WTC11 (cell line): ENCODE data around the gene LAGE3. TPM values are rescaled to one million over a fixed set of nuclear protein-coding genes. Genes with fewer than 3 reads are reported as not detected.

Experiments
- ATAC-seq: fragments of 200-7000 bp; cut with Tn5 transposase; 2 replicates; pipeline ENCODE4 v1.10.0; 2021; ENCODE audit warnings: mild to moderate bottlenecking, moderate library complexity
- CTCF ChIA-PET: fragments of 300-600 bp; sonication (Branson Sonifier 250); formaldehyde crosslinking; loops from one replicate; lab custom pipeline; 2021; ENCODE audit warnings: antibody characterized with exemption; lab: Charles Lee
- POLR2A ChIA-PET: fragments of 350-600 bp; sonication (Branson Sonifier 250); formaldehyde crosslinking; loops from one replicate; lab custom pipeline; 2021; ENCODE audit warnings: antibody characterized with exemption; lab: Charles Lee
- DNase-seq: peaks from one replicate; pipeline ENCODE4 v3.0.0; 2021; ENCODE audit warnings: low spot score
- H3K27ac Mint-ChIP-seq: 2 replicates; pipeline ENCODE4 v1.8.0; 2021; ENCODE audit warnings: mixed read lengths
- H3K27me3 Mint-ChIP-seq: 2 replicates; pipeline ENCODE4 v1.8.0; 2021; ENCODE audit warnings: low read depth, mild to moderate bottlenecking, moderate library complexity, mixed read lengths
- H3K36me3 Mint-ChIP-seq: 2 replicates; pipeline ENCODE4 v1.8.0; 2021; ENCODE audit warnings: mixed read lengths
- H3K4me1 Mint-ChIP-seq: 2 replicates; pipeline ENCODE4 v1.8.0; 2022; ENCODE audit warnings: mixed read lengths
- H3K4me3 Mint-ChIP-seq: 2 replicates; pipeline ENCODE4 v1.8.0; 2021; ENCODE audit warnings: mild to moderate bottlenecking, moderate library complexity, mixed read lengths
- H3K9me3 Mint-ChIP-seq: 2 replicates; pipeline ENCODE4 v1.8.0; 2021; ENCODE audit warnings: mixed read lengths
- ATF1 ChIP-seq: sonication (generic); formaldehyde crosslinking; IDR thresholded peaks from 2 replicates; pipeline ENCODE4 v1.8.1; 2023; ENCODE audit warnings: mild to moderate bottlenecking, moderate library complexity, missing genetic modification reagents
- GRHL2 ChIP-seq: fragments of 250-450 bp; sonication (Bioruptor Pico); IDR thresholded peaks from 2 replicates; pipeline ENCODE4 v1.8.0; 2022; ENCODE audit warnings: mild to moderate bottlenecking, moderate library complexity; ENCODE audit not compliant: insufficient replicate concordance, severe bottlenecking
- IRF2 ChIP-seq: sonication (generic); formaldehyde crosslinking; IDR thresholded peaks from 2 replicates; pipeline ENCODE4 v1.8.0; 2022; ENCODE audit warnings: low read depth, missing genetic modification reagents, borderline replicate concordance
- NFYB ChIP-seq: sonication (generic); formaldehyde crosslinking; conservative IDR thresholded peaks from 2 replicates; pipeline ENCODE4 v1.8.0; 2022; ENCODE audit warnings: low read depth, missing genetic modification reagents
- NR3C1 ChIP-seq: sonication (generic); formaldehyde crosslinking; conservative IDR thresholded peaks from 2 replicates; pipeline ENCODE4 v1.8.1; 2023; ENCODE audit warnings: low read depth, mild to moderate bottlenecking, missing genetic modification reagents
- SMAD4 ChIP-seq: sonication (generic); formaldehyde crosslinking; IDR thresholded peaks from 2 replicates; pipeline ENCODE4 v1.8.0; 2022; ENCODE audit warnings: mild to moderate bottlenecking, missing genetic modification reagents
- SP1 ChIP-seq: sonication (generic); formaldehyde crosslinking; conservative IDR thresholded peaks from 2 replicates; pipeline ENCODE4 v1.8.1; 2022; ENCODE audit warnings: missing genetic modification reagents
- ZNF317 ChIP-seq: sonication (generic); formaldehyde crosslinking; IDR thresholded peaks from 2 replicates; pipeline ENCODE4 v1.8.1; 2023; ENCODE audit warnings: low read depth, mild to moderate bottlenecking, moderate library complexity, missing genetic modification reagents, borderline replicate concordance
- total RNA-seq: library from RNA; stranded (reverse); gene quantifications from 3 replicates; pipeline ENCODE4 v1.2.3, GENCODE V29; 2021
- TF ChIP-seq, protein P1 (sequence below): sonication (generic); formaldehyde crosslinking; conservative IDR thresholded peaks from 2 replicates; pipeline ENCODE4 v1.8.1; 2022; ENCODE audit warnings: mild to moderate bottlenecking, missing genetic modification reagents
- TF ChIP-seq, protein P2 (sequence below): sonication (generic); formaldehyde crosslinking; IDR thresholded peaks from 2 replicates; pipeline ENCODE4 v1.8.1; 2023; ENCODE audit warnings: mild to moderate bottlenecking, missing genetic modification reagents
- TF ChIP-seq, protein P3 (sequence below): sonication (generic); formaldehyde crosslinking; IDR thresholded peaks from 2 replicates; pipeline ENCODE4 v1.8.0; 2022; ENCODE audit warnings: missing genetic modification reagents
- TF ChIP-seq, protein P4 (sequence below): sonication (generic); formaldehyde crosslinking; conservative IDR thresholded peaks from 2 replicates; pipeline ENCODE4 v1.8.1; 2023; ENCODE audit warnings: mild to moderate bottlenecking, low read depth, missing genetic modification reagents, moderate library complexity
- TF ChIP-seq, protein P5 (sequence below): fragments of 250-450 bp; sonication (Bioruptor Pico); IDR thresholded peaks from 2 replicates; pipeline ENCODE4 v1.9.0; 2021; ENCODE audit warnings: moderate library complexity, mild to moderate bottlenecking, inconsistent platforms, borderline replicate concordance
- TF ChIP-seq, protein P6 (sequence below): sonication (generic); formaldehyde crosslinking; IDR thresholded peaks from 2 replicates; pipeline ENCODE4 v1.8.1; 2023; ENCODE audit warnings: mild to moderate bottlenecking, missing genetic modification reagents, borderline replicate concordance

The LAGE3 gene
- total RNA-seq, 1 experiment from 2014 or later = 46.1 TPM

DNA sequence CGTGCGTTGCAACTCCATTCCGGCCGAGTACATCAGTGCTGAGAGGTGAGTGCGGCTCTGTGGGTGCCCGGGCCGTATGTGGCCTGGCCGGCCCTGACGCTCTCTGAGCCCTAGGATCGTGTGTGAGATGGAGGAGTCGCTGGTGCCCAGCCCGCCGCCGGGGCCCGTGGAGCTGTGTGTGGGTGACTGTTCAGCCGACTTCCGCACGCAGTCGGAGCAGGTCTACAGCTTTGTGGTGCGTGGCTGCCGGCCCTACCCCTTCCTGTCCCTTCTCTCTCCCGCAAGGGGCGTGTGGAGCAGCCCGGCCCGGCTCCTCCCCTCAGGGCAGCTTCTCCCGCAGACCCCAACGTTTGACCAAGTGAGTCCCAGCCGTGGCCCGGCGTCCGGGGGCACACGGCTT, 13.0 kb downstream of the LAGE3 start:
- H3K9me3 Mint-ChIP-seq = no peaks in the 10 kb centered on the region
- H3K27me3 Mint-ChIP-seq = no peaks in the 10 kb centered on the region
- H3K36me3 Mint-ChIP-seq = 0 out of 2 replicates have a peak, but pooled peaks cover 2% of the 10 kb centered on the region
- CTCF ChIA-PET = no interaction called here
- POLR2A ChIA-PET = no interaction called here
- H3K27ac Mint-ChIP-seq = no peak overlapping the region
- H3K4me1 Mint-ChIP-seq = no peaks in the 10 kb centered on the region
- ATAC-seq = no peak
- TF ChIP-seq SMAD4 (CRISPR knock-in tag) (no peak), SP1 (CRISPR knock-in tag) (no peak), ATF1 (CRISPR knock-in tag) (no peak), NR3C1 (CRISPR knock-in tag) (no peak), ZNF317 (no peak), IRF2 (no peak), GRHL2 (CRISPR knock-in tag) (no peak), NFYB (CRISPR knock-in tag) (no peak)
- TF ChIP-seq, protein P1, sequence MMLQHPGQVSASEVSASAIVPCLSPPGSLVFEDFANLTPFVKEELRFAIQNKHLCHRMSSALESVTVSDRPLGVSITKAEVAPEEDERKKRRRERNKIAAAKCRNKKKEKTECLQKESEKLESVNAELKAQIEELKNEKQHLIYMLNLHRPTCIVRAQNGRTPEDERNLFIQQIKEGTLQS (CRISPR knock-in tag) = no peak
- TF ChIP-seq, protein P2, sequence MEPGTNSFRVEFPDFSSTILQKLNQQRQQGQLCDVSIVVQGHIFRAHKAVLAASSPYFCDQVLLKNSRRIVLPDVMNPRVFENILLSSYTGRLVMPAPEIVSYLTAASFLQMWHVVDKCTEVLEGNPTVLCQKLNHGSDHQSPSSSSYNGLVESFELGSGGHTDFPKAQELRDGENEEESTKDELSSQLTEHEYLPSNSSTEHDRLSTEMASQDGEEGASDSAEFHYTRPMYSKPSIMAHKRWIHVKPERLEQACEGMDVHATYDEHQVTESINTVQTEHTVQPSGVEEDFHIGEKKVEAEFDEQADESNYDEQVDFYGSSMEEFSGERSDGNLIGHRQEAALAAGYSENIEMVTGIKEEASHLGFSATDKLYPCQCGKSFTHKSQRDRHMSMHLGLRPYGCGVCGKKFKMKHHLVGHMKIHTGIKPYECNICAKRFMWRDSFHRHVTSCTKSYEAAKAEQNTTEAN (CRISPR knock-in tag) = no peak
- TF ChIP-seq, protein P3, sequence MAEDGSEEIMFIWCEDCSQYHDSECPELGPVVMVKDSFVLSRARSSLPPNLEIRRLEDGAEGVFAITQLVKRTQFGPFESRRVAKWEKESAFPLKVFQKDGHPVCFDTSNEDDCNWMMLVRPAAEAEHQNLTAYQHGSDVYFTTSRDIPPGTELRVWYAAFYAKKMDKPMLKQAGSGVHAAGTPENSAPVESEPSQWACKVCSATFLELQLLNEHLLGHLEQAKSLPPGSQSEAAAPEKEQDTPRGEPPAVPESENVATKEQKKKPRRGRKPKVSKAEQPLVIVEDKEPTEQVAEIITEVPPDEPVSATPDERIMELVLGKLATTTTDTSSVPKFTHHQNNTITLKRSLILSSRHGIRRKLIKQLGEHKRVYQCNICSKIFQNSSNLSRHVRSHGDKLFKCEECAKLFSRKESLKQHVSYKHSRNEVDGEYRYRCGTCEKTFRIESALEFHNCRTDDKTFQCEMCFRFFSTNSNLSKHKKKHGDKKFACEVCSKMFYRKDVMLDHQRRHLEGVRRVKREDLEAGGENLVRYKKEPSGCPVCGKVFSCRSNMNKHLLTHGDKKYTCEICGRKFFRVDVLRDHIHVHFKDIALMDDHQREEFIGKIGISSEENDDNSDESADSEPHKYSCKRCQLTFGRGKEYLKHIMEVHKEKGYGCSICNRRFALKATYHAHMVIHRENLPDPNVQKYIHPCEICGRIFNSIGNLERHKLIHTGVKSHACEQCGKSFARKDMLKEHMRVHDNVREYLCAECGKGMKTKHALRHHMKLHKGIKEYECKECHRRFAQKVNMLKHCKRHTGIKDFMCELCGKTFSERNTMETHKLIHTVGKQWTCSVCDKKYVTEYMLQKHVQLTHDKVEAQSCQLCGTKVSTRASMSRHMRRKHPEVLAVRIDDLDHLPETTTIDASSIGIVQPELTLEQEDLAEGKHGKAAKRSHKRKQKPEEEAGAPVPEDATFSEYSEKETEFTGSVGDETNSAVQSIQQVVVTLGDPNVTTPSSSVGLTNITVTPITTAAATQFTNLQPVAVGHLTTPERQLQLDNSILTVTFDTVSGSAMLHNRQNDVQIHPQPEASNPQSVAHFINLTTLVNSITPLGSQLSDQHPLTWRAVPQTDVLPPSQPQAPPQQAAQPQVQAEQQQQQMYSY (CRISPR knock-in tag) = no peak
- TF ChIP-seq, protein P4, sequence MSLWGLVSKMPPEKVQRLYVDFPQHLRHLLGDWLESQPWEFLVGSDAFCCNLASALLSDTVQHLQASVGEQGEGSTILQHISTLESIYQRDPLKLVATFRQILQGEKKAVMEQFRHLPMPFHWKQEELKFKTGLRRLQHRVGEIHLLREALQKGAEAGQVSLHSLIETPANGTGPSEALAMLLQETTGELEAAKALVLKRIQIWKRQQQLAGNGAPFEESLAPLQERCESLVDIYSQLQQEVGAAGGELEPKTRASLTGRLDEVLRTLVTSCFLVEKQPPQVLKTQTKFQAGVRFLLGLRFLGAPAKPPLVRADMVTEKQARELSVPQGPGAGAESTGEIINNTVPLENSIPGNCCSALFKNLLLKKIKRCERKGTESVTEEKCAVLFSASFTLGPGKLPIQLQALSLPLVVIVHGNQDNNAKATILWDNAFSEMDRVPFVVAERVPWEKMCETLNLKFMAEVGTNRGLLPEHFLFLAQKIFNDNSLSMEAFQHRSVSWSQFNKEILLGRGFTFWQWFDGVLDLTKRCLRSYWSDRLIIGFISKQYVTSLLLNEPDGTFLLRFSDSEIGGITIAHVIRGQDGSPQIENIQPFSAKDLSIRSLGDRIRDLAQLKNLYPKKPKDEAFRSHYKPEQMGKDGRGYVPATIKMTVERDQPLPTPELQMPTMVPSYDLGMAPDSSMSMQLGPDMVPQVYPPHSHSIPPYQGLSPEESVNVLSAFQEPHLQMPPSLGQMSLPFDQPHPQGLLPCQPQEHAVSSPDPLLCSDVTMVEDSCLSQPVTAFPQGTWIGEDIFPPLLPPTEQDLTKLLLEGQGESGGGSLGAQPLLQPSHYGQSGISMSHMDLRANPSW = no peak
- no peak for DNase-seq
- H3K4me3 Mint-ChIP-seq = no peak overlapping the region

DNA sequence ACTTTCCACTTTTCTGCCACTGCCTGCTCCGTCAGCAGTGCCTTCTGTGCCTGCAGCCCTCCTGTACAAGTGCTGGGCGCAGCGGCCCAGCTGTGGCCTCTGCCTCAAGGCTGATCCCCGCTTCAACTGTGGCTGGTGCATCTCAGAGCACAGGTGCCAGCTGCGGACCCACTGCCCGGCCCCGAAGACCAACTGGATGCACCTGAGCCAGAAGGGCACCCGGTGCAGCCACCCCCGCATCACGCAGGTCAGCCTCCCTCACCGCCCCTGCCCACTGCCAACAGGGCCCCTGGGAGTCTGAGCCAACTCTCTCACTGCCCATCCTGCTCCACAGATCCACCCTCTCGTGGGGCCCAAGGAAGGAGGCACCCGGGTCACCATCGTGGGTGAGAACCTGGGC, 13.5 kb downstream of the LAGE3 start:
- no peak overlapping the region for H3K27ac Mint-ChIP-seq
- H3K36me3 Mint-ChIP-seq = 0 out of 2 replicates have a peak, but pooled peaks cover 2% of the 10 kb centered on the region
- ATAC-seq (no peak), DNase-seq (no peak)
- no peaks in the 10 kb centered on the region for H3K9me3 Mint-ChIP-seq
- no peak overlapping the region for H3K4me3 Mint-ChIP-seq
- H3K4me1 Mint-ChIP-seq = no peaks in the 10 kb centered on the region
- no peaks in the 10 kb centered on the region for H3K27me3 Mint-ChIP-seq
- POLR2A ChIA-PET = no interaction called here
- TF ChIP-seq, protein P5, sequence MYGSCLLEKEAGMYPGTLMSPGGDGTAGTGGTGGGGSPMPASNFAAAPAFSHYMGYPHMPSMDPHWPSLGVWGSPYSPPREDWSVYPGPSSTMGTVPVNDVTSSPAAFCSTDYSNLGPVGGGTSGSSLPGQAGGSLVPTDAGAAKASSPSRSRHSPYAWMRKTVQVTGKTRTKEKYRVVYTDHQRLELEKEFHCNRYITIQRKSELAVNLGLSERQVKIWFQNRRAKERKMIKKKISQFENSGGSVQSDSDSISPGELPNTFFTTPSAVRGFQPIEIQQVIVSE (CRISPR knock-in tag) = no peak
- CTCF ChIA-PET = no interaction called here

DNA sequence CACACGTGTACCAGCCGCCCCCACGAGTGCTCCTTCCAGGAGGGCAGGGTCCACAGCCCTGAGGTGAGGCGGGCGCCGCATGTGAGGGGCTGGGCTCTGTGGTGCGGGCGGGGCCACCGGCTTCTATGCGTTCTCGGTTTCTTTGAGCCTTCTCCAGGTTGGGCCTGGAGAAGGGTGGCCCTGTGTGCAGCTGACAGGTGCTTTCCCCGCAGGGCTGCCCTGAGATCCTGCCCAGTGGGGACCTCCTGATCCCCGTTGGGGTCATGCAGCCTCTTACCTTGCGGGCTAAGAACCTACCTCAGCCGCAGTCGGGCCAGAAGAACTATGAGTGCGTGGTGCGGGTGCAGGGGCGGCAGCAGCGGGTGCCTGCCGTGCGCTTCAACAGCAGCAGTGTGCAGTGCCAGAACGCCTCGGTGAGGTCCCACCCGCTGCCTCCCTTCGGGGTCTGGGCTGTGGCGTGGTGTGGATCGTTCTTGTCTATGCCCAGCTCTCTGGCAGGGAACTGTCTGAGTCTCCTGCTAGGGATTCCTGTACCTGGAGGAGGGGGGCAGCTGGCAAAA, 14.2 kb downstream of the LAGE3 start:
- no peak overlapping the region for H3K4me3 Mint-ChIP-seq
- no peak overlapping the region for H3K27ac Mint-ChIP-seq
- POLR2A ChIA-PET = no interaction called here
- CTCF ChIA-PET = no interaction called here
- no peaks in the 10 kb centered on the region for H3K9me3 Mint-ChIP-seq
- H3K36me3 Mint-ChIP-seq = no peaks in the 10 kb centered on the region
- no peaks in the 10 kb centered on the region for H3K27me3 Mint-ChIP-seq
- DNase-seq (no peak), ATAC-seq (no peak)
- TF ChIP-seq GRHL2 (CRISPR knock-in tag) (no peak), ZNF317 (no peak)
- TF ChIP-seq, protein P6, sequence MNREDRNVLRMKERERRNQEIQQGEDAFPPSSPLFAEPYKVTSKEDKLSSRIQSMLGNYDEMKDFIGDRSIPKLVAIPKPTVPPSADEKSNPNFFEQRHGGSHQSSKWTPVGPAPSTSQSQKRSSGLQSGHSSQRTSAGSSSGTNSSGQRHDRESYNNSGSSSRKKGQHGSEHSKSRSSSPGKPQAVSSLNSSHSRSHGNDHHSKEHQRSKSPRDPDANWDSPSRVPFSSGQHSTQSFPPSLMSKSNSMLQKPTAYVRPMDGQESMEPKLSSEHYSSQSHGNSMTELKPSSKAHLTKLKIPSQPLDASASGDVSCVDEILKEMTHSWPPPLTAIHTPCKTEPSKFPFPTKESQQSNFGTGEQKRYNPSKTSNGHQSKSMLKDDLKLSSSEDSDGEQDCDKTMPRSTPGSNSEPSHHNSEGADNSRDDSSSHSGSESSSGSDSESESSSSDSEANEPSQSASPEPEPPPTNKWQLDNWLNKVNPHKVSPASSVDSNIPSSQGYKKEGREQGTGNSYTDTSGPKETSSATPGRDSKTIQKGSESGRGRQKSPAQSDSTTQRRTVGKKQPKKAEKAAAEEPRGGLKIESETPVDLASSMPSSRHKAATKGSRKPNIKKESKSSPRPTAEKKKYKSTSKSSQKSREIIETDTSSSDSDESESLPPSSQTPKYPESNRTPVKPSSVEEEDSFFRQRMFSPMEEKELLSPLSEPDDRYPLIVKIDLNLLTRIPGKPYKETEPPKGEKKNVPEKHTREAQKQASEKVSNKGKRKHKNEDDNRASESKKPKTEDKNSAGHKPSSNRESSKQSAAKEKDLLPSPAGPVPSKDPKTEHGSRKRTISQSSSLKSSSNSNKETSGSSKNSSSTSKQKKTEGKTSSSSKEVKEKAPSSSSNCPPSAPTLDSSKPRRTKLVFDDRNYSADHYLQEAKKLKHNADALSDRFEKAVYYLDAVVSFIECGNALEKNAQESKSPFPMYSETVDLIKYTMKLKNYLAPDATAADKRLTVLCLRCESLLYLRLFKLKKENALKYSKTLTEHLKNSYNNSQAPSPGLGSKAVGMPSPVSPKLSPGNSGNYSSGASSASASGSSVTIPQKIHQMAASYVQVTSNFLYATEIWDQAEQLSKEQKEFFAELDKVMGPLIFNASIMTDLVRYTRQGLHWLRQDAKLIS = no peak
- no peaks in the 10 kb centered on the region for H3K4me1 Mint-ChIP-seq
